RWPE1 (cell line): Measurements from ENCODE around the gene MORN4.
A peak's percentile ranks its signal among the peaks of the same experiment; 100 is the strongest.

Experiments used
- CTCF ChIA-PET: fragments of 350-600 bp; sonication (Branson Sonifier 250); formaldehyde crosslinking; extraction: SDS; loops from one replicate; lab custom pipeline; 2021; lab: Yijun Ruan, JAX
- POLR2A ChIA-PET: fragments of 400-600 bp; formaldehyde crosslinking; extraction: SDS; loops from one replicate; lab custom pipeline; 2020; ENCODE audit warnings: antibody characterized with exemption; ENCODE audit not compliant: low non-redundant PET; lab: Yijun Ruan, JAX
- DNase-seq: peaks from one replicate; pipeline ENCODE4 v3.0.0; 2012; ENCODE audit warnings: low spot score
- H3K27ac ChIP-seq: fragments of 450-650 bp; 2 replicates; pipeline ENCODE4 v1.5.1; 2017
- CTCF ChIP-seq: fragments of 450-650 bp; conservative IDR thresholded peaks from 2 replicates; pipeline ENCODE4 v1.5.1; 2017; ENCODE audit warnings: low read depth, mild to moderate bottlenecking

Gene MORN4

GRCh38 chr10:97601268-97602215 lies 31.8 kb downstream of the MORN4 start:
- POLR2A ChIA-PET: no interaction called here
- no peak for DNase-seq
- H3K27ac ChIP-seq: no peak overlapping the region
- TF ChIP-seq CTCF: no peak
- CTCF ChIA-PET: interaction anchor here (1.6 kb wide), 1 partner anchor 30 kb away, joined by 4 read pairs; no protein-coding TSS in a partner anchor

GRCh38 chr10:97600616-97601015 lies 32.7 kb downstream of the MORN4 start:
- DNase-seq: no peak
- TF ChIP-seq CTCF: no peak
- H3K27ac ChIP-seq: no peak overlapping the region
- ChIA-PET POLR2A (interaction anchor here (0.6 kb wide), 1 partner anchor 58 kb away, joined by 3 read pairs; no protein-coding TSS in a partner anchor), CTCF (interaction anchor here (0.6 to 1.6 kb wide), 2 partner anchors 29 to 265 kb away, joined by 4 to 7 read pairs; no protein-coding TSS in a partner anchor)

GRCh38 chr10:97599272-97599619 lies 34.1 kb downstream of the MORN4 start:
- no peak for TF ChIP-seq CTCF
- H3K27ac ChIP-seq: peak overlapping the region; percentile 25; the same call in 1 of the 2 replicates
- DNase-seq: no peak
- ChIA-PET CTCF (no interaction called here), POLR2A (no interaction called here)

GRCh38 chr10:97598407-97599271 lies 34.7 kb downstream of the MORN4 start:
- POLR2A ChIA-PET: interaction anchor here (0.6 kb wide), 1 partner anchor 15 kb away, joined by 3 read pairs; the partner anchor contains the start of gene HOGA1
- CTCF ChIA-PET: interaction anchor here (0.6 to 1.1 kb wide), 3 partner anchors 12 to 134 kb away, joined by 3 to 5 read pairs (median 3); no protein-coding TSS in a partner anchor
- H3K27ac ChIP-seq: peak overlapping the region; percentile 25; the same call in 1 of the 2 replicates
- no peak for DNase-seq
- TF ChIP-seq CTCF: no peak

GRCh38 chr10:97597778-97598177 lies 35.5 kb downstream of the MORN4 start:
- DNase-seq: no peak
- no peak for TF ChIP-seq CTCF
- POLR2A ChIA-PET: interaction anchor here (0.6 kb wide), 1 partner anchor 14 kb away, joined by 3 read pairs; the partner anchor contains the start of gene HOGA1
- H3K27ac ChIP-seq: peak overlapping the region; percentile 47
- CTCF ChIA-PET: interaction anchor here (0.6 to 1.1 kb wide), 4 partner anchors 13 to 137 kb away, joined by 3 to 5 read pairs (median 3); no protein-coding TSS in a partner anchor
